AG10803 (cell line): ENCODE measurements around the gene MRPS10.
A peak's percentile ranks its signal among the peaks of the same experiment; 100 is the strongest.

Source experiments
- DNase-seq: peaks from one replicate; pipeline ENCODE4 v3.0.0; 2010; ENCODE audit warnings: low read depth
- H3K4me3 ChIP-seq: 2 replicates; pipeline ENCODE4 v1.5.1; 2011; ENCODE audit warnings: mild to moderate bottlenecking, low read length, control low read depth
- CTCF ChIP-seq: conservative IDR thresholded peaks from 2 replicates; pipeline ENCODE4 v1.5.1; 2011; ENCODE audit warnings: mild to moderate bottlenecking, low read length, control low read depth, inconsistent platforms

MRPS10 gene

GRCh38 chr6:42166444-42167141 is 51.1 kb downstream of the MRPS10 start:
- TF ChIP-seq CTCF = peak; percentile 94
- DNase-seq = peak; percentile 43
- no peak overlapping the region for H3K4me3 ChIP-seq

GRCh38 chr6:42165016-42165415 is 52.6 kb downstream of the MRPS10 start:
- no peak for TF ChIP-seq CTCF
- peak; percentile 92 for DNase-seq
- no peak overlapping the region for H3K4me3 ChIP-seq

GRCh38 chr6:42163981-42164380 is 53.7 kb downstream of the MRPS10 start:
- no peak for TF ChIP-seq CTCF
- H3K4me3 ChIP-seq = no peak overlapping the region

GRCh38 chr6:42162812-42163211 is 54.8 kb downstream of the MRPS10 start:
- no peak overlapping the region for H3K4me3 ChIP-seq
- no peak for TF ChIP-seq CTCF

More at GRCh38 chr6:42163981-42164380, 53.7 kb downstream of the MRPS10 start:
- DNase-seq = peak; percentile 82

GRCh38 chr6:42162384-42162783 is 55.3 kb downstream of the MRPS10 start:
- no peak overlapping the region for H3K4me3 ChIP-seq
- DNase-seq = no peak
- no peak for TF ChIP-seq CTCF

More at GRCh38 chr6:42162812-42163211, 54.8 kb downstream of the MRPS10 start:
- no peak for DNase-seq

GRCh38 chr6:42159431-42160024 is 58.1 kb downstream of the MRPS10 start:
- DNase-seq = no peak
- TF ChIP-seq CTCF = no peak
- H3K4me3 ChIP-seq = no peak overlapping the region

- no peak overlapping the region for H3K4me3 ChIP-seq
- no peak for DNase-seq
- no peak for TF ChIP-seq CTCF
Measured at GRCh38 chr6:42158631-42159030, 59.0 kb downstream of the MRPS10 start.
